CD14-positive monocyte (primary cell): Measurements from ENCODE around the gene LGALSL. TPM values are rescaled to one million over a fixed set of nuclear protein-coding genes. Genes with fewer than 3 reads are reported as not detected.

Source experiments
- DNase-seq, 3 donors: peaks; one replicate each; pipeline ENCODE4 v3.0.0-alpha.2; 2011 to 2022
- H2AFZ ChIP-seq: 2 replicates; pipeline ENCODE4 v1.6.0; 2012; ENCODE audit warnings: mild to moderate bottlenecking, low read depth, low read length, inconsistent platforms; ENCODE audit not compliant: insufficient read depth, poor library complexity, severe bottlenecking
- H3K27ac ChIP-seq, 2 donors: 1 replicate in 1 of 2; 2 replicates in 1 of 2; pipeline ENCODE4 v1.5.1; 2012 to 2013; ENCODE audit warnings: low read length in 2 of 2, control low read depth in 1 of 2, inconsistent platforms in 1 of 2, low read depth in 1 of 2, mild to moderate bottlenecking in 1 of 2
- H3K27me3 ChIP-seq, 2 donors: one replicate each; pipeline versions ENCODE4 v1.6.0 to v1.6.1; 2011 to 2013; ENCODE audit warnings: low read length in 2 of 2; ENCODE audit not compliant: control insufficient read depth in 2 of 2, insufficient read depth in 2 of 2
- H3K36me3 ChIP-seq, 2 donors: replicated peaks in 1 of 2; 1 replicate in 1 of 2; 2 replicates in 1 of 2; pipeline versions ENCODE4 v1.5.1 to v1.6.1; 2012 to 2013; ENCODE audit warnings: low read length in 2 of 2, control low read depth in 1 of 2, inconsistent platforms in 1 of 2, mild to moderate bottlenecking in 1 of 2; ENCODE audit not compliant: insufficient read depth in 2 of 2, control insufficient read depth in 1 of 2
- H3K4me1 ChIP-seq, 2 donors: 1 replicate in 1 of 2; 2 replicates in 1 of 2; pipeline versions ENCODE4 v1.5.1 to v1.6.1; 2012 to 2013; ENCODE audit warnings: low read length in 2 of 2, control low read depth in 1 of 2, inconsistent platforms in 1 of 2, mild to moderate bottlenecking in 1 of 2, moderate library complexity in 1 of 2; ENCODE audit not compliant: insufficient read depth in 2 of 2, control insufficient read depth in 1 of 2
- H3K4me2 ChIP-seq: replicated peaks from 2 replicates; pipeline ENCODE3; 2012; ENCODE audit warnings: low read length, moderate library complexity, mild to moderate bottlenecking; ENCODE audit not compliant: poor library complexity, severe bottlenecking; ENCODE audit errors: extremely low read depth
- H3K4me3 ChIP-seq, 3 experiments: fragments of 200-600 bp in 1 of 3; sonication (generic) in 1 of 3; replicated peaks in 1 of 3; 1 replicate in 2 of 3; 2 replicates in 1 of 3; pipeline ENCODE4 v1.5.1; 2011 to 2013; ENCODE audit warnings: low read length in 3 of 3, mild to moderate bottlenecking in 3 of 3, control low read depth in 2 of 3, low read depth in 2 of 3, inconsistent platforms in 1 of 3, moderate library complexity in 1 of 3
- H3K79me2 ChIP-seq: 2 replicates; pipeline ENCODE4 v1.6.0; 2012; ENCODE audit warnings: mild to moderate bottlenecking, control low read depth, inconsistent platforms, low read length, moderate library complexity; ENCODE audit not compliant: insufficient read depth
- H3K9ac ChIP-seq: 2 replicates; pipeline ENCODE4 v1.6.0; 2017; ENCODE audit warnings: low read length, mild to moderate bottlenecking; ENCODE audit not compliant: insufficient read depth, poor library complexity, severe bottlenecking
- H3K9me3 ChIP-seq, 2 donors: replicated peaks in 1 of 2; 1 replicate in 1 of 2; 2 replicates in 1 of 2; pipeline versions ENCODE4 v1.5.1 to v1.6.1; 2012 to 2013; ENCODE audit warnings: low read length in 2 of 2, control low read depth in 1 of 2; ENCODE audit not compliant: control insufficient read depth in 1 of 2, insufficient read depth in 1 of 2
- H4K20me1 ChIP-seq: 2 replicates; pipeline ENCODE4 v1.6.0; 2012; ENCODE audit warnings: mild to moderate bottlenecking, low read length, control low read depth, moderate library complexity; ENCODE audit not compliant: insufficient read depth
- H3K27ac Mint-ChIP-seq, 7 donors: one replicate each; pipeline ENCODE4 v1.8.0; 2020; ENCODE audit warnings: mild to moderate bottlenecking in 7 of 7, mixed read lengths in 7 of 7, moderate library complexity in 6 of 7, inconsistent platforms in 2 of 7
- H3K27me3 Mint-ChIP-seq, 3 donors: one replicate each; pipeline ENCODE4 v1.8.0; 2021 to 2022; ENCODE audit warnings: low read depth in 3 of 3, mild to moderate bottlenecking in 3 of 3, mixed read lengths in 3 of 3, moderate library complexity in 3 of 3, inconsistent platforms in 1 of 3
- H3K36me3 Mint-ChIP-seq, 2 donors: one replicate each; pipeline ENCODE4 v1.8.0; 2020; ENCODE audit warnings: mixed read lengths in 2 of 2, inconsistent platforms in 1 of 2, mild to moderate bottlenecking in 1 of 2
- H3K4me1 Mint-ChIP-seq: one replicate; pipeline ENCODE4 v1.8.0; 2020; ENCODE audit warnings: mild to moderate bottlenecking, mixed read lengths
- H3K4me3 Mint-ChIP-seq, 2 donors: one replicate each; pipeline ENCODE4 v1.8.0; 2020; ENCODE audit warnings: mild to moderate bottlenecking in 2 of 2, mixed read lengths in 2 of 2, moderate library complexity in 1 of 2
- H3K9me3 Mint-ChIP-seq, 7 donors: one replicate each; pipeline ENCODE4 v1.8.0; 2020 to 2022; ENCODE audit warnings: mixed read lengths in 7 of 7, mild to moderate bottlenecking in 6 of 7, moderate library complexity in 6 of 7, inconsistent platforms in 2 of 7
- WGBS: methylation state at CpG from one replicate; pipeline ENCODE4 v1.1.5; 2013; ENCODE audit warnings: missing lambda C conversion rate; ENCODE audit not compliant: insufficient coverage; 5-methylcytosine and 5-hydroxymethylcytosine counted together
- intact Hi-C, 2 donors: fragments of 100-400 bp; cut with micrococcal nuclease; formaldehyde crosslinking; loops; one replicate each; pipeline versions ENCODE4 v1.15.0 to v1.15.1; 2023
- polyA plus RNA-seq, 3 donors: library from polyadenylated mRNA; depleted of rRNA in 1 of 3; unstranded in 2 of 3; stranded (reverse) in 1 of 3; fragments of 300-500 nt in 2 of 3; fragments of >200 nt in 1 of 3; fragmentation: Illumina TruSeq in 2 of 3; gene quantifications; 1 replicate in 2 of 3; 2 replicates in 1 of 3; pipeline ENCODE4 v1.2.3, GENCODE V29; 2012 to 2021
- TF ChIP-seq, protein P1 (sequence below): fragments of 200-600 bp; IDR thresholded peaks from one replicate; pipeline ENCODE4 v1.8.0; 2022; ENCODE audit warnings: antibody characterized with exemption, mild to moderate bottlenecking

The LGALSL gene
- polyA plus RNA-seq, 3 donors, result 0.04 to 0.30 (median 0.22) TPM

DNA sequence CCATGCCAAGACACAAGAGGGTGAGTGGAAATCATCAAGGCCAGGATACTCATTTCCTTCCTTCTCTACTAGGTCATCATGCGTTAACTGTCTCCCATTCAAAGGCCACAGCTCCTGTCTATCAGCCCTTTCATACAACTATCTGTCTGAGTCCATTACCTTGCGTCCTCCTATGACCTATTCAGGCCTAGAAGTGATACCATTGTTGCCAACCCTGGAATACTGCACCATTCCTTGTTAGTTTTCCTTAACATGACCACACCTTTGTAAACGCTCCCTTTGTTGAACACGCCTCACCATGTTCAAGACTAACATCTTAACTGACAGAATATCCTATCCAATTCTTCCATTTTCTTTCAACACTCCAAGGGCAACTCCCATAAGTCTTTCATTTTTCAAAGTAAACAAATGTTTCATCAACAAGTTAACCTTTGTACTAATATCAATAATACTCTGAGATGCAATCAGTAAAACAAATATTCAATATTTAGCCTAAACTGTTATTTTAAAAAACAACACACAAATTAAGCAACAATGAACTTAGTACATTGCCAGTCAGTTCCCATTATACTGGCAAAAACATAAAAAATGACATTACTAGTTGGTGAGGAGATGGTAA lies 19.8 kb upstream of the LGALSL start:
- no peaks in the 10 kb centered on the region for H3K79me2 ChIP-seq
- WGBS, result 90% methylated on average over 4 of the region's 4 CpGs
- Mint-ChIP-seq H3K4me1 (no peaks in the 10 kb centered on the region), H3K27me3 (peaks cover 2 to 6% (median 5%) of the 10 kb centered on the region in 3 donors), H3K9me3 (peaks cover 0 to 3% (median 2%) of the 10 kb centered on the region in 7 donors), H3K4me3 (no peak overlapping the region), H3K36me3 (no peaks in the 10 kb centered on the region), H3K27ac (no peak overlapping the region)
- no peaks in the 10 kb centered on the region for H3K9me3 ChIP-seq
- no peaks in the 10 kb centered on the region for H4K20me1 ChIP-seq
- no peaks in the 10 kb centered on the region for H3K36me3 ChIP-seq
- H2AFZ ChIP-seq, result no peak overlapping the region
- no peaks in the 10 kb centered on the region for H3K27me3 ChIP-seq
- intact Hi-C loops, result no loop called here
- H3K4me3 ChIP-seq, result no peak overlapping the region
- TF ChIP-seq, protein P1, sequence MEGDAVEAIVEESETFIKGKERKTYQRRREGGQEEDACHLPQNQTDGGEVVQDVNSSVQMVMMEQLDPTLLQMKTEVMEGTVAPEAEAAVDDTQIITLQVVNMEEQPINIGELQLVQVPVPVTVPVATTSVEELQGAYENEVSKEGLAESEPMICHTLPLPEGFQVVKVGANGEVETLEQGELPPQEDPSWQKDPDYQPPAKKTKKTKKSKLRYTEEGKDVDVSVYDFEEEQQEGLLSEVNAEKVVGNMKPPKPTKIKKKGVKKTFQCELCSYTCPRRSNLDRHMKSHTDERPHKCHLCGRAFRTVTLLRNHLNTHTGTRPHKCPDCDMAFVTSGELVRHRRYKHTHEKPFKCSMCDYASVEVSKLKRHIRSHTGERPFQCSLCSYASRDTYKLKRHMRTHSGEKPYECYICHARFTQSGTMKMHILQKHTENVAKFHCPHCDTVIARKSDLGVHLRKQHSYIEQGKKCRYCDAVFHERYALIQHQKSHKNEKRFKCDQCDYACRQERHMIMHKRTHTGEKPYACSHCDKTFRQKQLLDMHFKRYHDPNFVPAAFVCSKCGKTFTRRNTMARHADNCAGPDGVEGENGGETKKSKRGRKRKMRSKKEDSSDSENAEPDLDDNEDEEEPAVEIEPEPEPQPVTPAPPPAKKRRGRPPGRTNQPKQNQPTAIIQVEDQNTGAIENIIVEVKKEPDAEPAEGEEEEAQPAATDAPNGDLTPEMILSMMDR, result no peak
- no peak overlapping the region for H3K9ac ChIP-seq
- no peak overlapping the region for H3K27ac ChIP-seq
- no peak for DNase-seq
- H3K4me2 ChIP-seq, result no peak overlapping the region
- no peaks in the 10 kb centered on the region for H3K4me1 ChIP-seq

DNA sequence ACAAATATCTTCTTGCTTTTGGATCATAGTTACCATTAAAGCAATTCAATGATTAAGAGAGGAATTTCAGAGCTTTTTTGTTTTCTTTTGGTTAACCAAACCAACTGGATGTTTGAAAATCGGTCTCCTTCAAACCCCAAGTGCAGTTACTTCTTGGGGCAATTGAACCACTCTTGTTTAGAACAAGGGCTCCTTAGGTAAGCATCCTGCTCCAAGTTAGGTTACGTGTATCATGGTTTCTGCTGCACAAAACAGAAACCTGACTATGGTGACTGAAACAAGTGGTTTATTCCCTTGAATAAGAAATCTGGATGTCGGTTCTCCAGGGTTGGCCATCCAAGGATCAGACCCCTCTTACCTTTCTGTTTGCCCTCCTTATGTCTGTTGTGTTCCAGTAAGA lies 16.1 kb upstream of the LGALSL start:
- Histone ChIP-seq H3K27ac (no peak overlapping the region), H3K9me3 (no peaks in the 10 kb centered on the region), H3K4me3 (no peak overlapping the region), H2AFZ (no peak overlapping the region), H3K9ac (no peak overlapping the region), H3K4me1 (no peaks in the 10 kb centered on the region), H3K27me3 (peaks cover 0 to 2% of the 10 kb centered on the region in 2 donors), H3K36me3 (no peaks in the 10 kb centered on the region), H3K79me2 (no peaks in the 10 kb centered on the region), H3K4me2 (no peak overlapping the region), H4K20me1 (no peaks in the 10 kb centered on the region)
- peaks cover 2 to 8% (median 2%) of the 10 kb centered on the region in 3 donors for H3K27me3 Mint-ChIP-seq
- intact Hi-C loops, result no loop called here
- H3K4me3 Mint-ChIP-seq, result no peak overlapping the region
- H3K27ac Mint-ChIP-seq, result no peak overlapping the region
- H3K9me3 Mint-ChIP-seq, result peaks cover 0 to under 1% (median 0%) of the 10 kb centered on the region in 7 donors
- no CpG with 5 or more reads among the region's 3 CpGs for WGBS
- TF ChIP-seq, protein P1, result no peak
- H3K36me3 Mint-ChIP-seq, result no peaks in the 10 kb centered on the region
- H3K4me1 Mint-ChIP-seq, result no peaks in the 10 kb centered on the region
- no peak for DNase-seq
